GM18858 (cell line): ENCODE results near the gene CLEC11A.
A peak's percentile ranks its signal among the peaks of the same experiment; 100 is the strongest.
"Not testable (repeated sequence)": the region's sequence is repeated elsewhere in the genome, so short reads cannot be mapped to it uniquely, and the experiment has no call there.

Source experiments
- ATAC-seq: cut with Tn5 transposase; IDR thresholded peaks from one replicate; pipeline ENCODE4 v1.9.1; 2021; ENCODE audit not compliant: unreplicated experiment

CLEC11A gene

DNA sequence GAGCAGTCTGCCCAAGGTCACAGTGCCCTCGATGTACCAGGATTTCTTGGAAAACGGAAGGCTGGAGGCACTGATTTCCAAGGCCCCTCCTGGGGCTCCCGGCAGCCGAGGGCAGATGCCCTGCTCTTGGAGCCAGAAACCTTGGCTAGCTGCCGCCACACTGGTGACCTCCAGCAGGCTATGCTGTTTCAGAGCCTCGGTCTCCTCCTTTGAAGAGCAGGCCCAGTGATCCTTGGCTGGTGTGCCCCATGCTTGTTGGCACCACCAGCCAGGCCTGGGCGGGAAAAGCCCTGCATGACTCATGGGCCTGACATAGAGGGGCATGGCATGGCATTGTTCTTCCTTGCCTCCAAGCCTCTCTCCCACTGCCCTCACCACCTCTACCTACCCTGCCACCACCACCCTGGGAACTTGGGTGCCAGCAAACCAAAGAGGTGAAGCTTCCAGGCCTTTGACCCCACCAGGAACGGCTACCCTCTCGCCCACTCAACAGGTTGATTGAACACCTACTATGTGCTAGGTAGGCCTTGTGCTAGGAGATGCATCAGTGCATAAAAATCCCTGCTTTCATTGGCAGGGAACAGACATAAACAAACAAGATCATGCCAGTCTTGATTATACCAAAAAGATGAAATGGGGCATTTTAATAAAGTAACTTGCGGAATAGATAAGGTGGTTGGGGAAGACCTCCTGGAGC is 1.6 kb upstream of the CLEC11A start:
- ATAC-seq = no peak

DNA sequence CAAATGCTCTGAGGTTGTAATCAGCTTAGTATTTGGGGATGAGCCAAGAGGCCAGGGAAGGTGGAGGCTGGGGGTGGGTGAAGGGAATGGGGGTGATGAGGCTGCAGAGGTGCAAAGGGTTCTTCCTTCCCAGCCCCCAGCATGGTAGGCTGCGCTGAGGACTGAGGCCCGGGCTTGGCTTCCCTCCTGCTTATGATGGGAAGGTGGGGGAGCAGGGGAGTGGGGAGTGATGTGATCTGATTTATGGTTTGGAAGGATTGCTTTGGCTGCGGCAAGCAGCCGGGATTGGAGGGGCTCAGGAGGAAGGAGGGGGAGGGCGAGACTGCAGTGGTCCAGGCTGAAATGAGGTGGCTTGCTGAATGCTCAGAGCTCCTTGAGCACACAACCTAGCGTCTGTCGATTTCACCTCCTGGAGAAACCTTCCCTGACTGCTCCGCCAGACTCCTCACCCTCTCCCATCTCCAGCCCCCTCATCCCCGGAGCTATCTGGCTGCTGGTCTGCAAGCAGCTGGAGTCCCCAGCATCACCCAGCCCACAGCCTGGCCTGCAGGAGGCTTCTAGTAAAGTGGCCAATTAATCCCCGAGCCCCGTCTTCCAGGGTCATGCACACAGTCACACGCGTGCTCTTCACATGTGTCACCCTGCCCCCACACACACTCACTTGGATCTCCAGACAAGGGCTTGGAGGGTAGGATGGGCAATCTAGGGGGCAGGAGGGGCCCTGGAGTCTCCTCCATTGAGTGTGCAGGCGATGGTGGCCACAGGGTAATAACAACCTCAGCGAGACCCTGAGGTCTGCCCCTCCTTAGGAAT is 757 bp upstream of the CLEC11A start:
- ATAC-seq = no peak

DNA sequence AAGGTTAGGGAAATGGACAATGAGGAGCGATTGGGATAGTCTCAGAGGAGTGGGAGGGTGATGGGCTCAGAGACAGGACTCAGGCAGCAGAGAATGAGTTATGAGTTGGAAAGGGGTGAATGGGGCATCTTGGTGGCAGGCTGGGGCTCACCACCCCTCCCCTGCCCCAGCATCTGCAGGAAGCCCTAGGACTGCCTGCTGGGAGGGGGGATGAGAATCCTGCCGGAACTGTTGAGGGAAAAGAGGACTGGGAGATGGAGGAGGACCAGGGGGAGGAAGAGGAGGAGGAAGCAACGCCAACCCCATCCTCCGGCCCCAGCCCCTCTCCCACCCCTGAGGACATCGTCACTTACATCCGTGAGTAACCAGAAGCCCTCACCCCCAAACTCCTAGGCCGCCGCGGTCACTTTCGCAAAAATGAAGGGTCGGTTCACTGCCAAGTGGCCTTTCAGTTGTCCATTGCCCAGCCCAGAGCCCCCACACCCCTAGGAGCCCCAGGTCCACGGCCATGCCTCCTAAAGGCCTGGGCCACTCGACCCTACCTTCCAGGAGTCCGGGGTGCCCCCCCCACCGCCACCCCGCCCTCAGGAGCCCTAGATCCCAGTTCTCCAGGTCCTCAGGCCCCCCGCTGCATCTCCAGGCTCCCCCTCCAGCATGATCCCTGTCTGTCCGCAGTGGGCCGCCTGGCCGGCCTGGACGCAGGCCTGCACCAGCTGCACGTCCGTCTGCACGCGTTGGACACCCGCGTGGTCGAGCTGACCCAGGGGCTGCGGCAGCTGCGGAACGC is 764 bp downstream of the CLEC11A start:
- no peak for ATAC-seq

DNA sequence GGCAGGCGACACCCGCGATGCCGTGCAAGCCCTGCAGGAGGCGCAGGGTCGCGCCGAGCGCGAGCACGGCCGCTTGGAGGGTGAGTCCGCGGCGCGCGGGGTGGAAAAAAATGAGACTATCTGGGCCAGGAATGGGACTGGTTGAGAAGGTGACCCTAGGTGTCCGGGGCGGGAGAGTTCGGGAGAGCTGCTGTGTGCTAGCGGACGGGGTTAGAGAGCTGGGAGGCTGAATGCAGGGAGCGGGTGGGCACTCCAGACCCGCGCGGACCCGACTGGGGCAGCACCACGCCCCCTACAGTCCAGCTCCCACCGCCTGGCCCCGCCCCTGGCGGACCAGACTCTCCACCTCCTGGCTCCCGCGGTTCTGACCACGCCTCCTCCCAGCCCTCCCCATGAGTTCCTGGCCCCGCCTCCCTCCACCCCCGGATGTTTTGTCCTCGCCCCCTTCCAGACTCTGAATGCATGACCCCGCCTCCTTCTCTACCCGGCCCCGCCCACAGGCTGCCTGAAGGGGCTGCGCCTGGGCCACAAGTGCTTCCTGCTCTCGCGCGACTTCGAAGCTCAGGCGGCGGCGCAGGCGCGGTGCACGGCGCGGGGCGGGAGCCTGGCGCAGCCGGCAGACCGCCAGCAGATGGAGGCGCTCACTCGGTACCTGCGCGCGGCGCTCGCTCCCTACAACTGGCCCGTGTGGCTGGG is 1.5 kb downstream of the CLEC11A start:
- peak; percentile 58 for ATAC-seq

DNA sequence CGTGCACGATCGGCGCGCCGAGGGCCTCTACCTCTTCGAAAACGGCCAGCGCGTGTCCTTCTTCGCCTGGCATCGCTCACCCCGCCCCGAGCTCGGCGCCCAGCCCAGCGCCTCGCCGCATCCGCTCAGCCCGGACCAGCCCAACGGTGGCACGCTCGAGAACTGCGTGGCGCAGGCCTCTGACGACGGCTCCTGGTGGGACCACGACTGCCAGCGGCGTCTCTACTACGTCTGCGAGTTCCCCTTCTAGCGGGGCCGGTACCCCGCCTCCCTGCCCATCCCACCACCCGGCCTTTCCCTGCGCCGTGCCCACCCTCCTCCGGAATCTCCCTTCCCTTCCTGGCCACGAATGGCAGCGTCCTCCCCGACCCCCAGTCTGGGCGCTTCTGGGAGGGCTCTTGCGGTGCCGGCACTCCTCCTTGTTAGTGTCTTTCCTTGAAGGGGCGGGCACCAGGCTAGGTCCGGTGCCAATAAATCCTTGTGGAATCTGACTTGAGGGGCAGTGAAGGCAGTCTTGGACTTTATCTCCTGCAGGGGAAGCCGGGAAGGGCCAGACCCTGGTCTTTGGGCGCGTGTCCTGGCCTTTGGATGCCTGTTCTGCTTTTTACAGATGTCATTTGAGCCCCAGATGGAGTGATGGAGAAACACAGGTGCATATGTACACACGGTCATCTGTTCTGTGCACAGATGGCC is 2.2 kb downstream of the CLEC11A start:
- ATAC-seq = peak; percentile 21

DNA sequence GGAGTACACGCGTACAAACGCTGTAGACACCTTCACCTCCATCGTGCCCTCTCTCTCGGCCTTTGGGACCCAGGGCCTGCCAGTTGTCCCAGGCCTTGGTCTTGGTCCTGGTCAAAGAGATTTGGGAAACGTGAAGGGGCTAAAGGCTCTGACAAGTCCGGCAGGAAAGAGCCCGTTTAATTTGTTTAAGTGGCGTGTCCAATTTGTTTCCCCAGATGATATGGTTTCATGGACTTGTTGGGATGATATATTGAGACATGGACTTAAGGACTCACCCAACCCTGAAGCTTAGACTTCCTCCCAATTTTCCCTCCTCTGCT is 2.7 kb downstream of the CLEC11A start:
- no peak for ATAC-seq

DNA sequence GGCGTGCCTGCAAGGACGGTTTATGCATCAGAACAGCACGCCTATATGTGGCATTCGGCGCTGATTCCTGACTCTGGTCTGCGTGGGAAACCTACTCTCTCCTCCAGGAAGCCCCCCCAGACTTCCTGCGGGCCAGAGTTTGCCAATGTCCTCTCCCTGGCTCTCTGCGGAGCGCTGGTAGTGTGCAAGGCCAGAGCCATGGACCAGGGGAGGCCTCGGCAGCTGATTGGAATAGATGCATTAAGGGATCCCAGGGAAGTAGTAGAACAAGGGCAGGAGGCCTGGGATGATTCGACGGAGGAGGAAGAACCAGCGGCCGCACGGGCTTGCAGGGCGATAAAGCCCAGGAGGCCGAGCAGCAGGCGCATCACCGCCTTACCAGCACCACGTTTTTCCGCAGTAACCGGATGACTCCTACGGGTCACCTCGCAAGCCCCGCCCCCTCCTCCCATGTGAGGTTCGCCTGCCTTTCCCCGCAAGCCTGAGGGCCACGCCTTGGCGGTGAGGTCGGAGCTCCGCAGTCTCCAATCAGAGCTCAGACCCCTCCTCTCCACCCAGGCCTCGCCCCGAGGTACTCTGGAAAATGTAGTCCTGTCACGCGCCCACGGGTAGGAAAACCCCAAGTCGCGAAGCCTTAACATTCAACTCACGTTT is 5.0 kb downstream of the CLEC11A start:
- ATAC-seq = no peak

DNA sequence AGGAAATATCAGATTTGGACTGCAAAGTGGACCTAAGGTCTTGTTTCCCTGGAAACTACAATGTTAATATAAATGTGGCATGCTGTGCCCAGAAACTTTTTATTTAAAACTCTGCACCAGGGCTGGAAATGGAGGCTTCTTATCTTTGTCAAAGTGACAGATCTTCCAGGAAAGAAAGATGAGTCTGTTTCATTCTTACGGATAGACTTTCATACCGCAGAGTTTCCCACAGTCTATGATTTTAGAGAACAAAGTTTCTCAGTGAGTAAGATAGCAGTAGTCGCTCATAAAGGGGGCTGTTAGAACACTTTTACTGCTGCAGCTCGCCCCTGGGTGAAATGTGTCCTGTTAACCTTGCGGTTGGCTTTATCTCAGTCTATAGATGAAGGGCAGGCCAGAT is 6.7 kb downstream of the CLEC11A start:
- no peak for ATAC-seq

DNA sequence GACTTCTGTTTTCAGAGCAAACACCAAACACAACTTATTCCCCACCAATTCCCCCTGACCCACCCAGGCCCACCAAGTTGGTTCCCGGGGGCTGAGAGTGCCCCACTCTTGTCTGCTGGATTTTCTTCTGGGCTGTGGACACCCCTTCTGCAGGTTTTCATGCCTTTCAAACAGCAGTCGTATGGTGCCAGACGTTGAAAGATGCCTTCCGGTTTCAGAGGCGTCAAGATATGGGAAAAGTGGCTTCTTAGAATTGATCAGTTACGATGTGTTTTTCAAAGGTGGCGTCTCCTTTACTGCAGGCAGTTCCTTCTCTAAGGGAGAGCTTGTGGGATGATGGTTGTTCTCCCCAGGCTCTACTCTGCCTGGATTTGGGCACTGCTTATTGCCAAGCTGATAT is 12.7 kb downstream of the CLEC11A start:
- no peak for ATAC-seq

DNA sequence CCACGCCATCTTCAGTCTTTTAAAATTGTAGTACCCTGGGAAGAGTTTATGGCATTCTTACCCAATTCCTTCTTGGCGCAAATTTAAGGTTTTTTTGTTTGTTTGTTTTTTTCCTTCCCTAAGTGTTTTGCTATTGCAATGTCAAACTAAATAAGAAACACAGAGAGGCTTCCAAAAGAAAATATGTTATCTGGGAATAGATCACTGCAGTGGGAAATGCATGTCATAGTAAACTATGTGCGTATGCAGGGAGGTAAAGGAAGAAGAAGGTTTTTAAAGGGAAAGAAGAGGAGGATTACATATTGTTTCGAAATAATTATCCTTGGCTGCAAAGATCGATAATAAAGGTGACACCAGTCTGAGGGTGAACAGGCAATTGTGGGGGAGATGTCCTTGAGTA is 13.2 kb downstream of the CLEC11A start:
- ATAC-seq = no peak

DNA sequence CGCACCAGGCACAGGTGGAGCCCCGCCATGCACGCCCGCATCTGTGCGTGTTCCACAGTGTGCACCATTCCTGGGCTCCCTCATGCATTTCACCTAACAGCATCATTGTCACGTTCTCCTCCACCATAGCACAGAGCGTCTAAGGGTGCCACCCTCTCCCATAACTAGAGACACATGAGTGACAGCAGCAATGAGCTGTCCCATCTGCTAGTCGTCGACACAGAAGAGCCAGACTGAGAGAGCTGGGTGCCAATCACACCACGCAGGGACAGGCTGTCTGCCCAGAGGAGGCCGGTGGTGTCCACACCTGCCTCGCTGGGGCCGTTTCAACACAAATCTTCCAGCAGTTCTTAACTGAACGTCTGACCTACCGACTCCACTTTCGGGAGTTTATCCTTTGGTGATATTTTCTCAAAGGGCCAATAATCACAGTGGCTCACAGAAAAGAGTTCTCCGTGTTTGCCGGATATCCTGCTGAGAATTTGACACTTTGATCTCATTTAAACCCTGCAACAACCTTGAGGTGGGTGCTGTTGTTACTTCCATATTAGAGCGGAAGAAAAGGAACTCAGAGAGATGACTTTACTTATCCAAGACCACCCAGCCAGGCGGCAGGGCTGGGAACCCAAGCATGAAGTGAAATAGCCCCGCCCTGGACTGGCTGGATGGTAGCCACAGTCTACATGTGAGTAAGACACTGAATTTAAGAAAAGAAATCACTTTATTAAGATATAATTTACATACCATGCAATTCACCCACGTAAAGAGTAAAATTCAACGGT is 16.2 kb downstream of the CLEC11A start:
- ATAC-seq = no peak

DNA sequence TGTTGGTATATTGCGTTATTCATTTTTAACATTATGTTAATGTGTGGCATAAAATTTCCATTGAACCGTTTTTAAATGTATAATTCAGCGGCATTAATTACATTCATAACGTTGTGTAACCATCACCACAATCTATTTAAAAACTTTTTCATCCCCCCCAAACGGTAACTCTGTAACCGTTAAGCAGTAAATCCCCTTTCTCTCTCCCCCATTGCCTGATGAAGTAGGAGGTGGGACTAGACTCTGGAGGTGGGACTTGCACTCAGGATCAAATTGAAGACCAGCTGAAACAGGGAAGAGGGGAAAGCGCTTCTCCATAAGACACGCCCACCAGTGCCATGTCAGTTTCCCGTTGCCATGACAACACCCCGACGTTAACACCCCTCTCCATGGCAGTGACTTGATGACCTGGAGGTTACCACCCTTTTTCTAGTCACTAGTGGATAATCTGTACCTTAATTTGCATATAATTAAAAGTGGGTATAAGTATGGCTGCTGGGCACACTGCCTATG is 16.8 kb downstream of the CLEC11A start:
- no peak for ATAC-seq

DNA sequence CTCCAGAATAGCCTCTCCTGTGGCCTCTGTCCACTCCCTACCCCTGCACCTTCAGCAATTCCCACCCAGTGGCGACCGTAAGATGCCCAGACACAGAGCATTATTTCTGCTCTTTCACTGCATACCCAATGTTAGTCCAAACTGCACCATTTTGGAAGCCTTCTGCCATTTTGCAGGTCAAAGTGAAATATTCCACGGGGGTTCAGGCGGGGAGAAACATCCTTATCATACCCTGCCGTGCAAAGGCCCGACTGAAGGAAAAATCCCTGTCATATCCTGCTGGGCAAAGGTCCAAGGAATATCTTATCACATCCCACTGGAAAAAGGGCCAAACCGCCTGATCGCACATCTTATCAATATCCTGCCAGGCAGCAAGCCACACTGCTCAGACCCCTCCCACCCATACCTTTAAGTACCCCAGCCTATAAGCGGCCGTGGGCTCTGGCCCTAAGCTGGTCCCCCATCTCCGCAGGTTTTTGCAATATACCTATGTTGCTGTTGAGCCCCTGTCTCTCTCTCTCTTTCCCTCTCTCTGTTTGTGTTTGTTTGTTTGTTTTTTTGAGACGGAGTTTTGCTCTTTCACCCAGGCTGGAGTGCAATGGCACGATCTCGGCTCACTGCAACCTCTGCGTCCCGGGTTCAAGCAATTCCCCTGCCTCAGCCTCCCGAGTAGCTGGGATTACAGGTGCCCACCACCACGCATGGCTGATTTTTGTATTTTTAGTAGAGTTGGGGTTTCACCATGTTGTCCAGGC is 18.2 kb downstream of the CLEC11A start:
- no peak for ATAC-seq

DNA sequence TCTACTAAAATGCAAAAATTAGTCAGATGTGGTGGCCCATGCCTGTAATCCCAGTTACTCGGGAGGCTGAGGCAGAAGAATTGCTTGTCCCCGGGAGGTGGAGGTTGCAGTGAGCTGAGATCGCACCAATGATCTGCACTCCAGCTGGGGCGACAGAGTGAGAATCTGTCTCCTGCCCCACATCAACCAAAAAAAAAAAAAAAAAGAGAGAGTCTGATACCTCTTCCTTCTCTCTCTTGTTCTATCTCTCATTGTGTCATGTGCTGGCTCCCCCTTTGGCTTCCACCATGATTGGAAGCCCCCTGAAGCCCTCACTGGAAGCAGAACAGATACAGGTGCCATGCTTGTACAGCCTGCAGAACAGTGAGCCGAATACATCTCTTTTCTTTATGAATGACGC is 20.4 kb downstream of the CLEC11A start:
- ATAC-seq = no peak

DNA sequence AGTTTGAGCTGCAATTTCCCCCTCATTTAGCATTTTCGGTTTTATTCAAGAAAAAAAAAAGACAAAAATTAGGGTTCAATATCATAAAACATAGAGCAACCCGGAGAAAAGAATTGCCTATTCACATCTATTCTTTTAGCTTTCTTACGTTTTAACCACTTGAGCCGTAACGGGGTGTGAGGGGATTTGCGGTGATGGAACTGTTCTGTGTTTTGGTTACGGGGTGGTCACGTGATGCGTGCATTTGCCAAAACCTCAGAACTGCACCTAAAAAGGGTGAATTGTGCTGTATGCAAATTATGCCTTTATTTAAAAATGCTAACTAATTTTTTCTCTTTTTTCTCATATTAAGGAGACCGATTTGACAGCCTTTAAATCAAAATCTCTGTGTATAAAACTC is 22.1 kb downstream of the CLEC11A start:
- no peak for ATAC-seq

DNA sequence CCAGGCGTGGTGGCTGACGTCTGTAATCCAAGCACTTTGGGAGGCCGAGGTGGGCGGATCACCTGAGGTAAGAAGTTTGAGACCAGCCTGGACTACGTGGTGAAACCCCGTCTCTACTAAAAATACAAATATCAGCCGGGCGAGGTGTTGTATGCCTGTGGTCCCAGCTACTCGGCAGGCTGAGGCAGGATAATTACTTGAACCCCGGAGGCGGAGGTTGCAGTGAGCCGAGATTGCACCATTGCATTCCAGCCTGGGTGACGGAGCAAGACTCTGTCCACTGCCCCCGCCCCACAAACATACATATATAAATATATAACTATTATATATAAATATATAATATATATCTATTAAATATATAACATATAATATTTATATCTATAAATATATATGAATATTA is 24.0 kb downstream of the CLEC11A start:
- not testable (repeated sequence) for ATAC-seq

DNA sequence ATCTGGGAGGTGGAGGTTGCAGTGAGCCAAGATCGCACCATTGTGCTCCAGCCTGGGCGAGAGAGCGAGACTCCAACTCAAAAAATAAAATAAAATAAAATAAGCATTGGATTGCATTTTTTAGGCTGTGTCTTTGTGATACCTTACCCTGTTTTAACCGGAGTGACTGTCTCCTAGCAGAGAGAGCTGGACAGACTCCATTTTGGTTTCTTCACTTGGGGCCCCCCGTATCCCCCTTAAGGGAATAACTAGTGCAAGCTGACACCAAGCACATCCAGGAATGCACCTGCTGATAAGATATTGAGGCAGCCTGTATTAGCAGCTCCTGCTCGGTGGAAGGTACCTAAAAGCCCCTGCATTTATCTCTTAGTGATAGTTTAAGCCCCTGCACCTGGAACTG is 26.3 kb downstream of the CLEC11A start:
- ATAC-seq = no peak

DNA sequence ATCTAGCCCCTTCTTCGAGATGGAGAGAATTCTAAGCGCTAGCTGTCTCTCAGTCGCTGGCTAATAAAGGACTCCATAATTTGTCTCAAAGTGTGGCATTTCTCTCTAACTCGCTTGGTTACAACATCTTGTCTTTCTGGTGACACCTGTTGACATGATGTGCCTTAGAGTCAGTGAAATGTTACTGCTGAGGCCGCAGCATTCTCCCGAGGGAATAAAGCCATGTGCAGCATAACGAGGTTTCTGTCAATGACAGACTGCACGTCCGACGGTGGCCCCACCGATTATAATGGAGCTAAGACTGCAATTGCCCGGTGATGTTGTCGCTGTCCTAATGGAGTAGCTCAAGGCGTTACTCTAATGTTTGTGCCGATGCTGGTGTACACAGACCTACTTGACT is 26.8 kb downstream of the CLEC11A start:
- no peak for ATAC-seq

DNA sequence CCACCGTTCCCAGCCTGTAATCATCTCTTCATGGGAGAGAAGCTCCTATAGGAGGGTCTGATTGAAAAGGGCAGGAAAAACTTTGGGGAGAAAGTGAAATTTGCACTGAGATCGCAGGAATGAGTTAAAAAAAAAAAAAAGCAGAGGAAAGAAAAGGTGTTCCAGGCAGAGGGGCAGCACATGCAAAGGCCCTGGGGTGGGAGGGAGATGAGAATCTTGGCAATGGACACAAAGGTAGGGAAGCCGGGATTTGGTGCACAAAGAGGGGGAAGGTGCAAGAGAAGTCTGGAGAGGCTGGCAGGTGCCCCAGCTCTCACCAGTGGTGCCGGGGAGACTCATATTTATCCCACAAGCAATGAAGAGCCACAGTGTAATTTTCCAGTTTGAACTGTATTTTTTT is 30.7 kb downstream of the CLEC11A start:
- no peak for ATAC-seq
